ENCODE data around the gene VWF.

DNA sequence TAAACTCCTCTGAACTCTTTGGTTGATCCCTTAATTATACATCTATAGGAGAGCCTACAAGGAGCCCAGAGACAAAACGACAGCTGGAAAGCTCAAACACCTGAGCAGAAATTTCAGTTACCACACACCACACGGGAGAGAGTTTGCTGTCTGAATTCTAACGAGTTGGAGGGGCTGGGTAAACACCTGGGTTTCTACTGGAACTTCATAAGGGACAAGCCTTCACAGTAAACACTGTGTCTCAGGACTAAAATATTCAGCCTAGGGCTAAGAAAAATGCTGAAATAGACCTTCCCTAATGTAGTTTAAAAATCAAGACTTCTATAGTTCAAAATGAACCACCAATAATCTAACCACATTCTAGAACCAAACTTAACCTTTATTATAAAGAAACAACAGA is 169.8 kb downstream of the VWF start:
- TF ChIP-seq, protein P1, sequence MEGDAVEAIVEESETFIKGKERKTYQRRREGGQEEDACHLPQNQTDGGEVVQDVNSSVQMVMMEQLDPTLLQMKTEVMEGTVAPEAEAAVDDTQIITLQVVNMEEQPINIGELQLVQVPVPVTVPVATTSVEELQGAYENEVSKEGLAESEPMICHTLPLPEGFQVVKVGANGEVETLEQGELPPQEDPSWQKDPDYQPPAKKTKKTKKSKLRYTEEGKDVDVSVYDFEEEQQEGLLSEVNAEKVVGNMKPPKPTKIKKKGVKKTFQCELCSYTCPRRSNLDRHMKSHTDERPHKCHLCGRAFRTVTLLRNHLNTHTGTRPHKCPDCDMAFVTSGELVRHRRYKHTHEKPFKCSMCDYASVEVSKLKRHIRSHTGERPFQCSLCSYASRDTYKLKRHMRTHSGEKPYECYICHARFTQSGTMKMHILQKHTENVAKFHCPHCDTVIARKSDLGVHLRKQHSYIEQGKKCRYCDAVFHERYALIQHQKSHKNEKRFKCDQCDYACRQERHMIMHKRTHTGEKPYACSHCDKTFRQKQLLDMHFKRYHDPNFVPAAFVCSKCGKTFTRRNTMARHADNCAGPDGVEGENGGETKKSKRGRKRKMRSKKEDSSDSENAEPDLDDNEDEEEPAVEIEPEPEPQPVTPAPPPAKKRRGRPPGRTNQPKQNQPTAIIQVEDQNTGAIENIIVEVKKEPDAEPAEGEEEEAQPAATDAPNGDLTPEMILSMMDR (IDR thresholded peaks at IDR 0.05; ENCODE audit: low read length): no peak
- TF ChIP-seq EZH2phosphoT487 (IDR thresholded peaks at IDR 0.05; ENCODE audit: low read length) (no peak), EZH2 (optimal IDR thresholded peaks at IDR 0.05; ENCODE audit: low read depth, low read length) (no peak)

Data from MM.1S (cell line).